Coronary artery (tissue), 2 donors: ENCODE measurements around the gene SYNRG.

Experiments
- DNase-seq: peaks from one replicate; pipeline ENCODE4 v3.0.0-alpha.2; 2017; ENCODE audit warnings: low spot score
- H3K27ac ChIP-seq, 2 donors: fragments of 200-600 bp; sonication (generic); one replicate each; pipeline ENCODE4 v1.5.1; 2016 to 2019
- H3K4me3 ChIP-seq: fragments of 200-600 bp; sonication (generic); 2 replicates; pipeline ENCODE4 v1.5.1; 2016; ENCODE audit warnings: mild to moderate bottlenecking, moderate library complexity
- TF ChIP-seq, protein P1 (sequence below): fragments of 200-600 bp; sonication (generic); IDR thresholded peaks from one replicate; pipeline ENCODE4 v1.5.1; 2019; ENCODE audit warnings: antibody characterized with exemption

SYNRG gene

GRCh38 chr17:37541880-37542660 is 67.1 kb downstream of the SYNRG start:
- TF ChIP-seq, protein P1, sequence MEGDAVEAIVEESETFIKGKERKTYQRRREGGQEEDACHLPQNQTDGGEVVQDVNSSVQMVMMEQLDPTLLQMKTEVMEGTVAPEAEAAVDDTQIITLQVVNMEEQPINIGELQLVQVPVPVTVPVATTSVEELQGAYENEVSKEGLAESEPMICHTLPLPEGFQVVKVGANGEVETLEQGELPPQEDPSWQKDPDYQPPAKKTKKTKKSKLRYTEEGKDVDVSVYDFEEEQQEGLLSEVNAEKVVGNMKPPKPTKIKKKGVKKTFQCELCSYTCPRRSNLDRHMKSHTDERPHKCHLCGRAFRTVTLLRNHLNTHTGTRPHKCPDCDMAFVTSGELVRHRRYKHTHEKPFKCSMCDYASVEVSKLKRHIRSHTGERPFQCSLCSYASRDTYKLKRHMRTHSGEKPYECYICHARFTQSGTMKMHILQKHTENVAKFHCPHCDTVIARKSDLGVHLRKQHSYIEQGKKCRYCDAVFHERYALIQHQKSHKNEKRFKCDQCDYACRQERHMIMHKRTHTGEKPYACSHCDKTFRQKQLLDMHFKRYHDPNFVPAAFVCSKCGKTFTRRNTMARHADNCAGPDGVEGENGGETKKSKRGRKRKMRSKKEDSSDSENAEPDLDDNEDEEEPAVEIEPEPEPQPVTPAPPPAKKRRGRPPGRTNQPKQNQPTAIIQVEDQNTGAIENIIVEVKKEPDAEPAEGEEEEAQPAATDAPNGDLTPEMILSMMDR, result no peak
- Histone ChIP-seq H3K4me3 (no peak overlapping the region), H3K27ac (no peak overlapping the region)
- DNase-seq, result no peak

- no peak overlapping the region for H3K4me3 ChIP-seq
- H3K27ac ChIP-seq, result no peak overlapping the region
- no peak for DNase-seq
- TF ChIP-seq, protein P1, result no peak
Measured at GRCh38 chr17:37538981-37539659, 70.1 kb downstream of the SYNRG start.

- TF ChIP-seq, protein P1, result no peak
- Histone ChIP-seq H3K4me3 (no peak overlapping the region), H3K27ac (no peak overlapping the region)
- no peak for DNase-seq
Measured at GRCh38 chr17:37535906-37536305, 73.3 kb downstream of the SYNRG start.

DNA sequence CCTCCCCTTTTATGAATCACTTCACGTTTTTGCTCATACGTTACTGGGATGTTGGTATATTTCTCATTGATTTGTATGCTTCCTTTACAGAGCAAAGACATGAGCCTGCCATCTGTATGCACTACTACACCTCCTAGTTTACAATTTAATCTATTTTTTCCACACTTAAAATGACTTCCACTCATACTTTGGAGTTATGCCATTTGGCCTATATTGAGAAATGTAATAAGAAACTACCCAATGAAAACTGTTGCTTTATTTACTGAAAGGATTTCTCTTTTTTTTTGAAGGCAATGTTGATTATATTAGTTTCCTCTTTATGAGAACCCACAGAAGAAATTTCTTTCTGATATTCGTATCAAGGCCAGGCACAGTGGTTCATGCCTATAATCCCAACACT is 76.5 kb downstream of the SYNRG start:
- Histone ChIP-seq H3K4me3 (no peak overlapping the region), H3K27ac (no peak overlapping the region)
- TF ChIP-seq, protein P1, result no peak
- no peak for DNase-seq

DNA sequence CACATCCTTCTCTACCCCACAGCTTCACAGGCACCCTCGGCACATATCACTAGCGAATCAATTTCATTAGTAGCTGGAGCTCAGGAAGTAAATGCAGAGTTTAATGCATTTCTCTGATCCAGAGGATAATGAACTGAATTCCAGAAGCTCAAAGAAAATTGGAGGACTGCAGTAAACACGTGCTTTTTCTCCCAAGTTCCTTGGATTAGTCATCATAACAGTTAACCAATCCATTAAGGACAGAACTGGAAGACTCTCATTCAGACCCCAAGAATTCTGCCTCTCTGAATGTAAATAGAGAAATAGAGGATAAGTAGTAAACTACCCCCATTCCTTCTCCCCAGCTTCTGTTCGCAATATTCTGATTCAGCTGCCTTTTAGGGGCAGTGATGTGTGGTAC is 78.8 kb downstream of the SYNRG start:
- no peak overlapping the region for H3K27ac ChIP-seq
- H3K4me3 ChIP-seq, result no peak overlapping the region
- TF ChIP-seq, protein P1, result no peak
- DNase-seq, result no peak

GRCh38 chr17:37527249-37527851 is 81.9 kb downstream of the SYNRG start:
- TF ChIP-seq, protein P1, result no peak
- DNase-seq, result no peak
- Histone ChIP-seq H3K27ac (no peak overlapping the region), H3K4me3 (no peak overlapping the region)
